Measurements from ENCODE around the gene HNRNPDL.
"Not testable (repeated sequence)": the region's sequence is repeated elsewhere in the genome, so short reads cannot be mapped to it uniquely, and the experiment has no call there.

Gene HNRNPDL

DNA sequence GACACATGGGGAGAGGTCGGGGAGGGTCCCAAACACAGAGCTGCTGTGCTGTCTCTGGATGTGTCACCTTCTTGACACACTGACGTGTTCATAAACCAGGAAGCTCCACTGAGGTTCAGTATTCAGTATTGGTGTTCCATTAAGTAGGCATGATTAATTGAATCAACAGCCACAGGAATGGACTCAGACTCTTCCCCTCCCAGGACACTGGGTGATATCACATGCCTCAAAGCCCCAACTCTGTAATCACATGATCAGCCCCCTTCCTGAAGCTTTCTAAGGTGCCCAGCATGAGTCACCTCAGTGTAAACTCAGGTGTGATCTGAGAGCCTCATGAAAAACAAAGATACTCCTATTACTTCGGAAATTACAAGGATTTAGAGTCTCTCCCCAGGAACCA lies 35.4 kb downstream of the HNRNPDL start:
- ATAC-seq: no peak
- TF ChIP-seq SNAI2 (CRISPR knock-in tag; IDR thresholded peaks at IDR 0.05) (no peak), ZNF70 (CRISPR knock-in tag; IDR thresholded peaks at IDR 0.05) (no peak), TOX (CRISPR knock-in tag; IDR thresholded peaks at IDR 0.05; ENCODE audit: borderline replicate concordance) (no peak), ZFP30 (CRISPR knock-in tag; IDR thresholded peaks at IDR 0.05) (no peak), CSDC2 (CRISPR knock-in tag; IDR thresholded peaks at IDR 0.05) (no peak), TCF4 (CRISPR knock-in tag; IDR thresholded peaks at IDR 0.05; ENCODE audit: borderline replicate concordance) (no peak), OSR1 (CRISPR knock-in tag; IDR thresholded peaks at IDR 0.05) (no peak), ZC3H10 (CRISPR knock-in tag; IDR thresholded peaks at IDR 0.05) (no peak), ZNF8 (CRISPR knock-in tag; IDR thresholded peaks at IDR 0.05) (no peak), ISL1 (CRISPR knock-in tag; IDR thresholded peaks at IDR 0.05) (no peak)

- not testable (repeated sequence) for ATAC-seq
Measured at GRCh38 chr4:82390061-82390460, 40.2 kb downstream of the HNRNPDL start.

DNA sequence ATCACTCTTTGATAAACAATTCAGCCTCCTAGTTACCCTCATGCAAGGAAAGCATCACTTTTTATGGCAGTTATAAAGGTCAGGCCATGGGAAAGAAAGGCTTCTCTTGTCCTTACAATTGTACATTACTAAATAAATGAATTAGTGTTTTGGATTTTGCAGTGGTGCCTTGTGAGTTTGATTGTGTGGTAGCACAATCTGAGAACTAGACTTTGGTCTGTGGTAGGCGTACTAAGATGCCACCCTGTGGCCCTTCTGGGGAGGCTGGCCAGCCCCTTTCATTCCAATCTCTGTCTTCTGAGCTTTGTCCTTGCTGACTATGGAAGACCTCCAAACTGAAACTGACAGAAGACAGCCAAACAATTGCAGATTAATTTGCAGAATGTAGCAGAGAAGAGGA lies 41.9 kb downstream of the HNRNPDL start:
- TF ChIP-seq ZC3H10 (CRISPR knock-in tag; IDR thresholded peaks at IDR 0.05) (no peak), PPARA (CRISPR knock-in tag; IDR thresholded peaks at IDR 0.05; ENCODE audit: borderline replicate concordance) (no peak), CREB5 (CRISPR knock-in tag; IDR thresholded peaks at IDR 0.05; ENCODE audit: low read depth) (no peak)
- peak; percentile 62 for ATAC-seq

- not testable (repeated sequence) for ATAC-seq
Measured at GRCh38 chr4:82386312-82386711, 44.0 kb downstream of the HNRNPDL start.

DNA sequence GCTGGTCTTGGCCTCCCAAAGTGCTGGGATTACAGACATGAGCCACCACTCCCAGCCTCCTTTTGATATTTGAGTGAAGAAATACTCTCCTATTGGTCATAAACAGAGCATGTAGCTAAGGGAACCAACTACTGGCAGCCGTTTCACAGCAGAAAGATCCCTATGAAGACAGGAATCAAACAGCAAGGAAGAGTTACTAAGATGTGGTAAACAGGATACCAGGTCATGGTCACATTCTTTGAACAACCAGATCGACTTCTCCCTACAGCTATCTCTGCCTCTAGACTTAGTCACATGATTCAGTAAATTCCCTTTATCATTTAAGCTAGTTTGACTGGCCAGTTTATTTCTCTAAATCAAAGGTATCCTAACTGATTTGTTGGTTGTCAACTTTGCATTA lies 47.5 kb downstream of the HNRNPDL start:
- TF ChIP-seq POU6F1 (CRISPR knock-in tag; IDR thresholded peaks at IDR 0.05; ENCODE audit: borderline replicate concordance, low read depth) (no peak), BACH2 (CRISPR knock-in tag; IDR thresholded peaks at IDR 0.05; ENCODE audit: borderline replicate concordance) (no peak)
- ATAC-seq: no peak

DNA sequence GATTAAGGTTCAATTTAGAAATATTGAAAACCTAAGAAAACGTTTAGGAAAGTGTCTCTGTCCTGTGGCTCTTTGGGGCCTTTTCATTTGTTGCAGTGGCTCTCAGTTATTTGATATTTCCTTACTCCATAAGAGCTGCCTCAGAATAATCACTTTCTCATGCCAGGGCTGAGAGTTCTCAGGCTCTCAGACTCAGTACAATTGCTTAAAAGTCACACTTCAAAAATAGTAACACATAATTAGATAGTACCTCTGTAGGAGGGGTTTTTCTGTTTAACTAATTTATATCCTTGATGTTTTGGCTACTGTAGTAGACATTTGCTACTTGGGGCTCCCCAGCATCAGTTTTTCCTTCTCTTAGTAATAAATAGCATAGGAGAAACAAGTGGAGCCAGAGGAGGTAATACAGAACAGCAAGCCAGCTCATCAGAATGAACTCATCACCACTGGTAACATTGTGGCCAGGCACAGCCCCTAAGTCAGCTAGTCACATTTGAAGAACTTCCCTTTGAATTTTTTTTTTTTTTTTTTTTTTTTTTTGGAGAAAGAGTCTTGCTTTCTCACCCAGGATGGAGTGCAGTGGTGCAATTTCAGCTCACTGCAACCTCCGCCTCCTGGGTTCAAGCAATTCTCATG lies 48.5 kb downstream of the HNRNPDL start:
- TF ChIP-seq ARNTL (CRISPR knock-in tag; IDR thresholded peaks at IDR 0.05; ENCODE audit: borderline replicate concordance, low read depth) (no peak), ZFP30 (CRISPR knock-in tag; IDR thresholded peaks at IDR 0.05) (no peak), ZNF8 (CRISPR knock-in tag; IDR thresholded peaks at IDR 0.05) (no peak), BACH2 (CRISPR knock-in tag; IDR thresholded peaks at IDR 0.05; ENCODE audit: borderline replicate concordance) (no peak), TOX (CRISPR knock-in tag; IDR thresholded peaks at IDR 0.05; ENCODE audit: borderline replicate concordance) (no peak), ZC3H10 (CRISPR knock-in tag; IDR thresholded peaks at IDR 0.05) (no peak)
- no peak for ATAC-seq

DNA sequence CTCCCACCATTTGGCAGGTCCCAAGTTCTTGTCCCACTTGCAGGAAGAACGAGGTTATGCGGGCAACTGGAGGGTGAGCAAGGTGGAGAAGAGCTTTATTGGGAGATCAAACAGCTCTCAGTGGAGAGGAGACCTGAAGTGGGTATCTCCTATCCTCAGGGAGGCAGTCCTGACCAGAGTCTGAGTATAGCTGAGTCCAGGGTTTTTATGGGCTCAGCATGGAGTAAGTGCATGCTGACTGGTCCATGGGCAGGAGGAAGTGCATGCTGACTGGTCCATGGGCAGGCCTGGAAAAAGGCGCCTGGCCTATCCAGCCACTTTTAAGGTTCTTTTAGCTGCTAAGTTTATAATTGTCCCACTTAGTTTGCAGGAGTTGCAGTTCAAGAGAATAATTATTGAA lies 49.0 kb downstream of the HNRNPDL start:
- TF ChIP-seq, protein P1, sequence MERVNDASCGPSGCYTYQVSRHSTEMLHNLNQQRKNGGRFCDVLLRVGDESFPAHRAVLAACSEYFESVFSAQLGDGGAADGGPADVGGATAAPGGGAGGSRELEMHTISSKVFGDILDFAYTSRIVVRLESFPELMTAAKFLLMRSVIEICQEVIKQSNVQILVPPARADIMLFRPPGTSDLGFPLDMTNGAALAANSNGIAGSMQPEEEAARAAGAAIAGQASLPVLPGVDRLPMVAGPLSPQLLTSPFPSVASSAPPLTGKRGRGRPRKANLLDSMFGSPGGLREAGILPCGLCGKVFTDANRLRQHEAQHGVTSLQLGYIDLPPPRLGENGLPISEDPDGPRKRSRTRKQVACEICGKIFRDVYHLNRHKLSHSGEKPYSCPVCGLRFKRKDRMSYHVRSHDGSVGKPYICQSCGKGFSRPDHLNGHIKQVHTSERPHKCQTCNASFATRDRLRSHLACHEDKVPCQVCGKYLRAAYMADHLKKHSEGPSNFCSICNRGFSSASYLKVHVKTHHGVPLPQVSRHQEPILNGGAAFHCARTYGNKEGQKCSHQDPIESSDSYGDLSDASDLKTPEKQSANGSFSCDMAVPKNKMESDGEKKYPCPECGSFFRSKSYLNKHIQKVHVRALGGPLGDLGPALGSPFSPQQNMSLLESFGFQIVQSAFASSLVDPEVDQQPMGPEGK (CRISPR knock-in tag; IDR thresholded peaks at IDR 0.05; ENCODE audit: borderline replicate concordance): no peak
- no peak for TF ChIP-seq ZNF70 (CRISPR knock-in tag; IDR thresholded peaks at IDR 0.05)
- no peak for TF ChIP-seq ISL1 (CRISPR knock-in tag; IDR thresholded peaks at IDR 0.05)
- TF ChIP-seq, protein P2, sequence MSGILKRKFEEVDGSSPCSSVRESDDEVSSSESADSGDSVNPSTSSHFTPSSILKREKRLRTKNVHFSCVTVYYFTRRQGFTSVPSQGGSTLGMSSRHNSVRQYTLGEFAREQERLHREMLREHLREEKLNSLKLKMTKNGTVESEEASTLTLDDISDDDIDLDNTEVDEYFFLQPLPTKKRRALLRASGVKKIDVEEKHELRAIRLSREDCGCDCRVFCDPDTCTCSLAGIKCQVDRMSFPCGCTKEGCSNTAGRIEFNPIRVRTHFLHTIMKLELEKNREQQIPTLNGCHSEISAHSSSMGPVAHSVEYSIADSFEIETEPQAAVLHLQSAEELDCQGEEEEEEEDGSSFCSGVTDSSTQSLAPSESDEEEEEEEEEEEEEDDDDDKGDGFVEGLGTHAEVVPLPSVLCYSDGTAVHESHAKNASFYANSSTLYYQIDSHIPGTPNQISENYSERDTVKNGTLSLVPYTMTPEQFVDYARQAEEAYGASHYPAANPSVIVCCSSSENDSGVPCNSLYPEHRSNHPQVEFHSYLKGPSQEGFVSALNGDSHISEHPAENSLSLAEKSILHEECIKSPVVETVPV (CRISPR knock-in tag; IDR thresholded peaks at IDR 0.05): no peak
- no peak for TF ChIP-seq POU6F1 (CRISPR knock-in tag; IDR thresholded peaks at IDR 0.05; ENCODE audit: borderline replicate concordance, low read depth)
- no peak for TF ChIP-seq ZC3H10 (CRISPR knock-in tag; IDR thresholded peaks at IDR 0.05)
- no peak for ATAC-seq

Data from SK-N-SH treated with all-trans-retinoic acid at 6 μM for 48 hours (cell line).